ENCODE measurements around the gene USP33. TPM values are rescaled to one million over a fixed set of nuclear protein-coding genes. Genes with fewer than 3 reads are reported as not detected.

USP33 gene
- total and polyA plus RNA-seq, 2 of the 8 experiments (the other 6 are each of a cell fraction or from before 2014, with no cell fraction given) = 20.0 to 55.5 TPM

DNA sequence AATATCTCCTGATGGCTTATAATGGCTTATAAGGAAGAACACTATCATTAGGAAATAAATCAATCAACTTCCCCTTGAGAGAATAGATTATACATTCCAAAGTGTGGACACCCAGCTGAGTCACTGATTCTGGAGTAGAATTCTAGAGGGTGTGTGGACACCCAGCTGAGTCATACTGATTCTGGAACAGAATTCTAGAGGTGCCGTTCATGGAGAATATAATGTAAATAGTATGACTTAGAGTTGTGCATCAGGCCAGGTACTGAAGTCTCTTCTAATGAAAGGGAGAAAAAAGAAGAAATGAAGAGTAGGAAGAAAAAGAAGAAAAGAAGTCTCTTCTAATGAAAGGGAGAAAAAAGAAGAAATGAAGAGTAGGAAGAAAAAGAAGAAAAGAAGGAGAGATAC is 2.4 kb upstream of the USP33 start (continued):
- TF ChIP-seq, protein P1, sequence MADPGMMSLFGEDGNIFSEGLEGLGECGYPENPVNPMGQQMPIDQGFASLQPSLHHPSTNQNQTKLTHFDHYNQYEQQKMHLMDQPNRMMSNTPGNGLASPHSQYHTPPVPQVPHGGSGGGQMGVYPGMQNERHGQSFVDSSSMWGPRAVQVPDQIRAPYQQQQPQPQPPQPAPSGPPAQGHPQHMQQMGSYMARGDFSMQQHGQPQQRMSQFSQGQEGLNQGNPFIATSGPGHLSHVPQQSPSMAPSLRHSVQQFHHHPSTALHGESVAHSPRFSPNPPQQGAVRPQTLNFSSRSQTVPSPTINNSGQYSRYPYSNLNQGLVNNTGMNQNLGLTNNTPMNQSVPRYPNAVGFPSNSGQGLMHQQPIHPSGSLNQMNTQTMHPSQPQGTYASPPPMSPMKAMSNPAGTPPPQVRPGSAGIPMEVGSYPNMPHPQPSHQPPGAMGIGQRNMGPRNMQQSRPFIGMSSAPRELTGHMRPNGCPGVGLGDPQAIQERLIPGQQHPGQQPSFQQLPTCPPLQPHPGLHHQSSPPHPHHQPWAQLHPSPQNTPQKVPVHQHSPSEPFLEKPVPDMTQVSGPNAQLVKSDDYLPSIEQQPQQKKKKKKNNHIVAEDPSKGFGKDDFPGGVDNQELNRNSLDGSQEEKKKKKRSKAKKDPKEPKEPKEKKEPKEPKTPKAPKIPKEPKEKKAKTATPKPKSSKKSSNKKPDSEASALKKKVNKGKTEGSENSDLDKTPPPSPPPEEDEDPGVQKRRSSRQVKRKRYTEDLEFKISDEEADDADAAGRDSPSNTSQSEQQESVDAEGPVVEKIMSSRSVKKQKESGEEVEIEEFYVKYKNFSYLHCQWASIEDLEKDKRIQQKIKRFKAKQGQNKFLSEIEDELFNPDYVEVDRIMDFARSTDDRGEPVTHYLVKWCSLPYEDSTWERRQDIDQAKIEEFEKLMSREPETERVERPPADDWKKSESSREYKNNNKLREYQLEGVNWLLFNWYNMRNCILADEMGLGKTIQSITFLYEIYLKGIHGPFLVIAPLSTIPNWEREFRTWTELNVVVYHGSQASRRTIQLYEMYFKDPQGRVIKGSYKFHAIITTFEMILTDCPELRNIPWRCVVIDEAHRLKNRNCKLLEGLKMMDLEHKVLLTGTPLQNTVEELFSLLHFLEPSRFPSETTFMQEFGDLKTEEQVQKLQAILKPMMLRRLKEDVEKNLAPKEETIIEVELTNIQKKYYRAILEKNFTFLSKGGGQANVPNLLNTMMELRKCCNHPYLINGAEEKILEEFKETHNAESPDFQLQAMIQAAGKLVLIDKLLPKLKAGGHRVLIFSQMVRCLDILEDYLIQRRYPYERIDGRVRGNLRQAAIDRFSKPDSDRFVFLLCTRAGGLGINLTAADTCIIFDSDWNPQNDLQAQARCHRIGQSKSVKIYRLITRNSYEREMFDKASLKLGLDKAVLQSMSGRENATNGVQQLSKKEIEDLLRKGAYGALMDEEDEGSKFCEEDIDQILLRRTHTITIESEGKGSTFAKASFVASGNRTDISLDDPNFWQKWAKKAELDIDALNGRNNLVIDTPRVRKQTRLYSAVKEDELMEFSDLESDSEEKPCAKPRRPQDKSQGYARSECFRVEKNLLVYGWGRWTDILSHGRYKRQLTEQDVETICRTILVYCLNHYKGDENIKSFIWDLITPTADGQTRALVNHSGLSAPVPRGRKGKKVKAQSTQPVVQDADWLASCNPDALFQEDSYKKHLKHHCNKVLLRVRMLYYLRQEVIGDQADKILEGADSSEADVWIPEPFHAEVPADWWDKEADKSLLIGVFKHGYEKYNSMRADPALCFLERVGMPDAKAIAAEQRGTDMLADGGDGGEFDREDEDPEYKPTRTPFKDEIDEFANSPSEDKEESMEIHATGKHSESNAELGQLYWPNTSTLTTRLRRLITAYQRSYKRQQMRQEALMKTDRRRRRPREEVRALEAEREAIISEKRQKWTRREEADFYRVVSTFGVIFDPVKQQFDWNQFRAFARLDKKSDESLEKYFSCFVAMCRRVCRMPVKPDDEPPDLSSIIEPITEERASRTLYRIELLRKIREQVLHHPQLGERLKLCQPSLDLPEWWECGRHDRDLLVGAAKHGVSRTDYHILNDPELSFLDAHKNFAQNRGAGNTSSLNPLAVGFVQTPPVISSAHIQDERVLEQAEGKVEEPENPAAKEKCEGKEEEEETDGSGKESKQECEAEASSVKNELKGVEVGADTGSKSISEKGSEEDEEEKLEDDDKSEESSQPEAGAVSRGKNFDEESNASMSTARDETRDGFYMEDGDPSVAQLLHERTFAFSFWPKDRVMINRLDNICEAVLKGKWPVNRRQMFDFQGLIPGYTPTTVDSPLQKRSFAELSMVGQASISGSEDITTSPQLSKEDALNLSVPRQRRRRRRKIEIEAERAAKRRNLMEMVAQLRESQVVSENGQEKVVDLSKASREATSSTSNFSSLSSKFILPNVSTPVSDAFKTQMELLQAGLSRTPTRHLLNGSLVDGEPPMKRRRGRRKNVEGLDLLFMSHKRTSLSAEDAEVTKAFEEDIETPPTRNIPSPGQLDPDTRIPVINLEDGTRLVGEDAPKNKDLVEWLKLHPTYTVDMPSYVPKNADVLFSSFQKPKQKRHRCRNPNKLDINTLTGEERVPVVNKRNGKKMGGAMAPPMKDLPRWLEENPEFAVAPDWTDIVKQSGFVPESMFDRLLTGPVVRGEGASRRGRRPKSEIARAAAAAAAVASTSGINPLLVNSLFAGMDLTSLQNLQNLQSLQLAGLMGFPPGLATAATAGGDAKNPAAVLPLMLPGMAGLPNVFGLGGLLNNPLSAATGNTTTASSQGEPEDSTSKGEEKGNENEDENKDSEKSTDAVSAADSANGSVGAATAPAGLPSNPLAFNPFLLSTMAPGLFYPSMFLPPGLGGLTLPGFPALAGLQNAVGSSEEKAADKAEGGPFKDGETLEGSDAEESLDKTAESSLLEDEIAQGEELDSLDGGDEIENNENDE (IDR thresholded peaks at IDR 0.05; ENCODE audit: insufficient replicate concordance, low read length) = no peak
- TF ChIP-seq TAF1 (IDR thresholded peaks at IDR 0.05; ENCODE audit: low read depth, low read length) = no peak
- TF ChIP-seq SIRT6 (IDR thresholded peaks at IDR 0.05; ENCODE audit: low read length) = no peak
- no peak for TF ChIP-seq MAFK (IDR thresholded peaks at IDR 0.05; ENCODE audit: low read depth, low read length)
- TF ChIP-seq, protein P2, sequence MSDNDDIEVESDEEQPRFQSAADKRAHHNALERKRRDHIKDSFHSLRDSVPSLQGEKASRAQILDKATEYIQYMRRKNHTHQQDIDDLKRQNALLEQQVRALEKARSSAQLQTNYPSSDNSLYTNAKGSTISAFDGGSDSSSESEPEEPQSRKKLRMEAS (IDR thresholded peaks at IDR 0.05) = no peak
- TF ChIP-seq POU5F1 (IDR thresholded peaks at IDR 0.05; ENCODE audit: low read depth, low read length) = no peak
- TF ChIP-seq GABPA (IDR thresholded peaks at IDR 0.05; ENCODE audit: borderline replicate concordance, insufficient read depth, low read length) = no peak
- TF ChIP-seq JUND (IDR thresholded peaks at IDR 0.05; ENCODE audit: low read length) = no peak
- no peak for TF ChIP-seq POLR2A (IDR thresholded peaks at IDR 0.05; ENCODE audit: control extremely low read depth in 1 of 2, low read depth in 2 of 2, low read length in 2 of 2)
- TF ChIP-seq, protein P3, sequence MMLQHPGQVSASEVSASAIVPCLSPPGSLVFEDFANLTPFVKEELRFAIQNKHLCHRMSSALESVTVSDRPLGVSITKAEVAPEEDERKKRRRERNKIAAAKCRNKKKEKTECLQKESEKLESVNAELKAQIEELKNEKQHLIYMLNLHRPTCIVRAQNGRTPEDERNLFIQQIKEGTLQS (IDR thresholded peaks at IDR 0.05; ENCODE audit: insufficient read depth, low read depth, low read length) = no peak

Data from H1 (cell line).